ENCODE data around the gene SPATS2.

GRCh38 chr12:49549735-49550692 is 182.8 kb downstream of the SPATS2 start:
- TF ChIP-seq, protein P1, sequence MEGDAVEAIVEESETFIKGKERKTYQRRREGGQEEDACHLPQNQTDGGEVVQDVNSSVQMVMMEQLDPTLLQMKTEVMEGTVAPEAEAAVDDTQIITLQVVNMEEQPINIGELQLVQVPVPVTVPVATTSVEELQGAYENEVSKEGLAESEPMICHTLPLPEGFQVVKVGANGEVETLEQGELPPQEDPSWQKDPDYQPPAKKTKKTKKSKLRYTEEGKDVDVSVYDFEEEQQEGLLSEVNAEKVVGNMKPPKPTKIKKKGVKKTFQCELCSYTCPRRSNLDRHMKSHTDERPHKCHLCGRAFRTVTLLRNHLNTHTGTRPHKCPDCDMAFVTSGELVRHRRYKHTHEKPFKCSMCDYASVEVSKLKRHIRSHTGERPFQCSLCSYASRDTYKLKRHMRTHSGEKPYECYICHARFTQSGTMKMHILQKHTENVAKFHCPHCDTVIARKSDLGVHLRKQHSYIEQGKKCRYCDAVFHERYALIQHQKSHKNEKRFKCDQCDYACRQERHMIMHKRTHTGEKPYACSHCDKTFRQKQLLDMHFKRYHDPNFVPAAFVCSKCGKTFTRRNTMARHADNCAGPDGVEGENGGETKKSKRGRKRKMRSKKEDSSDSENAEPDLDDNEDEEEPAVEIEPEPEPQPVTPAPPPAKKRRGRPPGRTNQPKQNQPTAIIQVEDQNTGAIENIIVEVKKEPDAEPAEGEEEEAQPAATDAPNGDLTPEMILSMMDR (IDR thresholded peaks at IDR 0.05) = no peak
- TF ChIP-seq EP300 (IDR thresholded peaks at IDR 0.05) (no peak), POLR2A (IDR thresholded peaks at IDR 0.05) (no peak)

Measured in ovary (tissue), 3 donors.